ENCODE data around the gene PCED1B. TPM values are rescaled to one million over a fixed set of nuclear protein-coding genes. Genes with fewer than 3 reads are reported as not detected.

PCED1B gene
- total and polyA plus RNA-seq, 2 donors (not counting 1 experiment from before 2014, with no cell fraction given) = 26.2 to 45.8 TPM

- Histone ChIP-seq H3K4me2 (replicated peaks; ENCODE audit: low read depth, low read length, poor library complexity, severe bottlenecking) (no peak overlapping the region), H3K9ac (ENCODE audit: low read length) (no peak overlapping the region), H2AFZ (ENCODE audit: insufficient read depth, low read depth, low read length, poor library complexity, severe bottlenecking) (no peak overlapping the region), H3K4me3 (ENCODE audit: control extremely low read depth in 1 of 5, extremely low read depth in 1 of 5, insufficient read depth in 1 of 5, low read depth in 2 of 5, low read length in 4 of 5) (no peak overlapping the region), H4K20me1 (ENCODE audit: control insufficient read depth, insufficient read depth, low read length, poor library complexity, severe bottlenecking) (no peaks in the 10 kb centered on the region), H3K9me3 (ENCODE audit: control extremely low read depth in 1 of 3, control insufficient read depth in 2 of 3, insufficient read depth in 1 of 3, low read length in 2 of 3) (no peaks in the 10 kb centered on the region), H3K79me2 (ENCODE audit: control insufficient read depth, insufficient read depth, low read length) (peaks cover 98% of the 10 kb centered on the region), H3K27me3 (replicated peaks in 1 of 4; ENCODE audit: control extremely low read depth in 1 of 4, control insufficient read depth in 3 of 4, insufficient read depth in 4 of 4, low read length in 3 of 4) (no peaks in the 10 kb centered on the region), H3K27ac (ENCODE audit: low read length in 2 of 2) (no peak overlapping the region), H3K4me1 (ENCODE audit: control insufficient read depth in 2 of 2, insufficient read depth in 2 of 2, low read length in 2 of 2) (peaks cover 39 to 56% of the 10 kb centered on the region in 2 donors), H3K36me3 (replicated peaks in 1 of 2; ENCODE audit: control extremely low read depth in 1 of 2, control insufficient read depth in 1 of 2, extremely low read depth in 1 of 2, insufficient read depth in 2 of 2, low read length in 1 of 2) (peaks cover 1 to 44% of the 10 kb centered on the region in 2 experiments)
- ATAC-seq (ENCODE audit: low read depth) (no peak), DNase-seq (no peak)
- peak overlapping the region; percentile 12 for H3K4me3 Mint-ChIP-seq
- H3K27ac Mint-ChIP-seq = peak overlapping the region; percentile 51
- CTCF ChIA-PET = interaction anchor here (1.3 kb wide), 1 partner anchor 43 kb away, joined by 3 read pairs; no protein-coding TSS in a partner anchor
- H3K4me1 Mint-ChIP-seq = peaks cover 72% of the 10 kb centered on the region
- intact Hi-C loops (cut with micrococcal nuclease) = no loop called here
- no peaks in the 10 kb centered on the region for H3K9me3 Mint-ChIP-seq (ENCODE audit: insufficient read depth)
- no peaks in the 10 kb centered on the region for H3K27me3 Mint-ChIP-seq
- POLR2A ChIA-PET = no interaction called here
- TF ChIP-seq EZH2 (IDR thresholded peaks at IDR 0.05; ENCODE audit: borderline replicate concordance, insufficient read depth, low read depth, low read length, poor library complexity, severe bottlenecking) (no peak), CTCF (IDR thresholded peaks at IDR 0.05) (no peak)
- WGBS (ENCODE audit: insufficient coverage) = 94% methylated on average over 11 of the region's 17 CpGs
These were observed 145.2 kb downstream of the PCED1B start for GRCh38 chr12:47224563-47225133.

- ATAC-seq (ENCODE audit: low read depth) = no peak
- Mint-ChIP-seq H3K4me1 (peaks cover 70% of the 10 kb centered on the region), H3K27me3 (no peaks in the 10 kb centered on the region), H3K4me3 (no peak overlapping the region), H3K9me3 (ENCODE audit: insufficient read depth) (no peaks in the 10 kb centered on the region), H3K27ac (no peak overlapping the region)
- Histone ChIP-seq H3K9me3 (ENCODE audit: control extremely low read depth in 1 of 3, control insufficient read depth in 2 of 3, insufficient read depth in 1 of 3, low read length in 2 of 3) (no peaks in the 10 kb centered on the region), H3K27ac (ENCODE audit: low read length in 2 of 2) (peak overlapping the region in 1 of 2 donors; percentile 43), H2AFZ (ENCODE audit: insufficient read depth, low read depth, low read length, poor library complexity, severe bottlenecking) (no peak overlapping the region), H3K36me3 (replicated peaks in 1 of 2; ENCODE audit: control extremely low read depth in 1 of 2, control insufficient read depth in 1 of 2, extremely low read depth in 1 of 2, insufficient read depth in 2 of 2, low read length in 1 of 2) (peaks cover 1 to 47% of the 10 kb centered on the region in 2 experiments), H3K4me1 (ENCODE audit: control insufficient read depth in 2 of 2, insufficient read depth in 2 of 2, low read length in 2 of 2) (peaks cover 36 to 49% of the 10 kb centered on the region in 2 donors), H3K4me3 (ENCODE audit: control extremely low read depth in 1 of 5, extremely low read depth in 1 of 5, insufficient read depth in 1 of 5, low read depth in 2 of 5, low read length in 4 of 5) (no peak overlapping the region), H3K79me2 (ENCODE audit: control insufficient read depth, insufficient read depth, low read length) (peaks cover 96% of the 10 kb centered on the region), H4K20me1 (ENCODE audit: control insufficient read depth, insufficient read depth, low read length, poor library complexity, severe bottlenecking) (no peaks in the 10 kb centered on the region), H3K27me3 (replicated peaks in 1 of 4; ENCODE audit: control extremely low read depth in 1 of 4, control insufficient read depth in 3 of 4, insufficient read depth in 4 of 4, low read length in 3 of 4) (no peaks in the 10 kb centered on the region), H3K9ac (ENCODE audit: low read length) (no peak overlapping the region), H3K4me2 (replicated peaks; ENCODE audit: low read depth, low read length, poor library complexity, severe bottlenecking) (no peak overlapping the region)
- DNase-seq = no peak
- TF ChIP-seq CTCF (IDR thresholded peaks at IDR 0.05) (no peak), EZH2 (IDR thresholded peaks at IDR 0.05; ENCODE audit: borderline replicate concordance, insufficient read depth, low read depth, low read length, poor library complexity, severe bottlenecking) (no peak)
- WGBS (ENCODE audit: insufficient coverage) = no CpG with 5 or more reads among the region's 2 CpGs
- CTCF ChIA-PET = interaction anchor here (0.9 to 1.3 kb wide), 2 partner anchors 33 to 43 kb away, joined by 3 read pairs; no protein-coding TSS in a partner anchor
- POLR2A ChIA-PET = no interaction called here
- intact Hi-C loops (cut with micrococcal nuclease) = no loop called here
These were observed 145.9 kb downstream of the PCED1B start for GRCh38 chr12:47225356-47225755.
